Astrocyte of the cerebellum (primary cell): ENCODE data around the gene KCNG1.

ENCODE experiments used
- DNase-seq: peaks from one replicate; pipeline ENCODE4 v3.0.0-alpha.2; 2011; ENCODE audit warnings: low read depth
- H3K4me3 ChIP-seq: 2 replicates; pipeline ENCODE4 v1.5.1; 2011; ENCODE audit warnings: mild to moderate bottlenecking, low read depth, low read length, moderate library complexity
- CTCF ChIP-seq: IDR thresholded peaks from 2 replicates; pipeline ENCODE4 v1.5.1; 2012; ENCODE audit warnings: low read length, low read depth, moderate library complexity, mild to moderate bottlenecking; ENCODE audit errors: missing control alignments
- in situ Hi-C: cut with HindIII; loops from 2 replicates; pipeline ENCODE4 v1.10.0; 2017; ENCODE audit warnings: low sequenced_read_pairs

The KCNG1 gene

GRCh38 chr20:51028616-51029212 lies 5.8 kb upstream of the KCNG1 start:
- no peak overlapping the region for H3K4me3 ChIP-seq
- in situ Hi-C loops = loop anchor here (5.0 to 10.0 kb wide), 2 partner anchors 179 to 566 kb away; no protein-coding TSS in a partner anchor
- no peak for DNase-seq
- no peak for TF ChIP-seq CTCF

GRCh38 chr20:51027035-51027795 lies 4.3 kb upstream of the KCNG1 start:
- in situ Hi-C loops = loop anchor here (5.0 to 10.0 kb wide), 2 partner anchors 180 to 568 kb away; no protein-coding TSS in a partner anchor
- TF ChIP-seq CTCF = no peak
- no peak overlapping the region for H3K4me3 ChIP-seq
- DNase-seq = no peak

GRCh38 chr20:51026269-51026668 lies 3.4 kb upstream of the KCNG1 start:
- DNase-seq = no peak
- H3K4me3 ChIP-seq = no peak overlapping the region
- no peak for TF ChIP-seq CTCF
- in situ Hi-C loops = loop anchor here (5.0 to 10.0 kb wide), 2 partner anchors 181 to 569 kb away; no protein-coding TSS in a partner anchor

- TF ChIP-seq CTCF = no peak
- in situ Hi-C loops = loop anchor here (5.0 to 10.0 kb wide), 3 partner anchors 63 to 570 kb away; no protein-coding TSS in a partner anchor
Observed at GRCh38 chr20:51024761-51025160, 1.9 kb upstream of the KCNG1 start.

GRCh38 chr20:51023617-51024155 lies 779 bp upstream of the KCNG1 start:
- H3K4me3 ChIP-seq = peak overlapping the region; percentile 68
- in situ Hi-C loops = loop anchor here (5.0 to 10.0 kb wide), 2 partner anchors 64 to 571 kb away; no protein-coding TSS in a partner anchor
- no peak for TF ChIP-seq CTCF
- no peak for DNase-seq

More at GRCh38 chr20:51024761-51025160, 1.9 kb upstream of the KCNG1 start:
- no peak for DNase-seq
- H3K4me3 ChIP-seq = no peak overlapping the region

- in situ Hi-C loops = loop anchor here (5.0 to 10.0 kb wide), 2 partner anchors 65 to 572 kb away; no protein-coding TSS in a partner anchor
- TF ChIP-seq CTCF = no peak
- peak overlapping the region; percentile 68 for H3K4me3 ChIP-seq
- no peak for DNase-seq
Observed at GRCh38 chr20:51022227-51022802, 592 bp downstream of the KCNG1 start.
